Hematopoietic multipotent progenitor cell treated with erythropoietin and hydrocortisone succinate and interleukin-3 and kit ligand, for 17 days (in vitro differentiated cells): ENCODE results near the gene PHF24.

ENCODE experiments used
- DNase-seq: peaks from one replicate; pipeline ENCODE4 v3.0.0-alpha.2; 2015; ENCODE audit warnings: low spot score

Gene PHF24

DNA sequence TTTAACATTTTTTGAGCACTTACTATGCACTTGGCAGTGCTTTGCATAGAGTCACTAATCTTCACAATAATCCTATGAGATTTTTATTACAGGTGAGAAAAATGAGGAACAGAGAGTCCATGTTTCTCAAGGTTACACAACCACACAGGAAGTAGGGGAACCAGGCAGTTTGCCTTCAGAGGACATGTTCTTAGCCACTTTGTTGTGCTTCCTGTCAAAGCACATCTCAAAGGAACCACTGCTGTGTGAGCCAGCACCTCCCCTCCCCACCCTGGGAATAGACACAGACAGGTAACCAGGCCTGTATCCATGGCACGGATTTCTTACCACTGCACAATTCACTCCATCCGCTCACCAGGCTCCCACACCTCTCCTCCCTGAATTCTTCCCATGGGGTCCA, 25.1 kb downstream of the PHF24 start:
- no peak for DNase-seq

DNA sequence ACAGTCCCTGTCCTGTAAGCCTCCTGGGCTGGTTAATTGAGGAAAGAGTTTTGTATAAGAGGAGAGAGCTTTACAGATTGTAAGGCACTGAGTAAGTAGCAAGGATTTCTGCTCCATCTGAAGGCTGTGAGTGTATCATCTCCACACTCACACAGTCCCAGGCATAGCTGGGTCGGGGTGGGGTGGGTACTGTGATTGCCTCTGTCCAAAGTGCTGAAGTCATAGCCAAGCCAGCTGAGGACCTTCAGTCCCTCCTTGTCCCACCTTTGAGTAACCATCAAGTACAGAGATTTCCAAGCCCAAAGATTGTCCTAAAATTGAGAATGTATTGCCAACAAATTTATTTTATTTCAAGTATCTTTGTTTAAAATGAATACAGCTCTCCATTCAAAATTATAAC, 26.0 kb downstream of the PHF24 start:
- DNase-seq, result no peak

DNA sequence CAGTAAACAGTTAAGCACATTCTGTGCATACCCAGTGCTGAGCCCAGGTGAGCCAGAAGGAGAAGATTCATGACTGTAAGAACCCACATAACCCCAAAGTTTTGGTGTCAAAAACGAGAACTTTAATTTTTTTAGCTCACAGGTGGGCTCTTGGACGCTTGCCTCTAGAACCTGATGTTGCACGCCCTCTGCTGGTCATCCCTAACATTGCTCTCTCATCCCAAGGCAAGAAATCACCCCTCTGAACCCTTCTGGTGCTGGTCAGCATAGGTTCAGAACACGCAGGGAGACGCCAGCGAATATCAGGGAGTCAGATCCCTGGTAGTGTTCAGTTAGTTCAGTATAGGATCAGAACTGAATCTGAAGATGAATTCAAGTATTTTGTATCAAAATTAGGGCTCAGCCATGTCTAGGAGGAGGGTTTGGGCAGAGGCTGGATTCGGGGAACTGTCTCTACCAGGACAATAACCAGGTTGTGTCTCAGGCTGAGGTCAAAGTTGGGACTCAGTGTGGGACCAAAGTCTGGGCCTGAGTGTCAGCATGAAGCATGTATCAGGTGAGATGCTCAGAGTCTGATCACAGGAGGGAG, 27.3 kb downstream of the PHF24 start:
- DNase-seq, result peak; percentile 68

DNA sequence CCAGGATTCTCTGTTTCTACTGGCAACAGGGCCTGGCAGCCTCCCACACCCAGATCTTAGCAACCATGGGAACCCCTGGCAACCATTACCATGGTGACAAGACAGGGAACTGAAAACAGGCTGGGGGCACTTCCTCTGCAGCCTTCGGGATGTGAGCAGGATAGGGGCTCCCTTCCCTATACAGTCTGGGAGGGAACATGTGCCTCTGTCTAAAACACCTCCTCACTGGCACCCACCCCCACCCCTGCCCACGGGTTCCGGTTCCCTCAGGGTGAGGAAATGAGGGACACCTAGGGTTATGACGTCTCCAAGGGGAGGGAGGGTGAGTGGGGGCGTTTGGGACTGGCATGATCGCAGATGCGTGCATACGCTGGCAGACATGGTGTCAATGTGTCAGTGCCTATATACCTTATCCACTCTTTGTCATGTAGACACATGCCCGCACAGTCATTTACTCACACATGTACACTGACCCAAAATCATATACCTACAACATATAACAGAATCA, 28.5 kb downstream of the PHF24 start:
- DNase-seq, result no peak

DNA sequence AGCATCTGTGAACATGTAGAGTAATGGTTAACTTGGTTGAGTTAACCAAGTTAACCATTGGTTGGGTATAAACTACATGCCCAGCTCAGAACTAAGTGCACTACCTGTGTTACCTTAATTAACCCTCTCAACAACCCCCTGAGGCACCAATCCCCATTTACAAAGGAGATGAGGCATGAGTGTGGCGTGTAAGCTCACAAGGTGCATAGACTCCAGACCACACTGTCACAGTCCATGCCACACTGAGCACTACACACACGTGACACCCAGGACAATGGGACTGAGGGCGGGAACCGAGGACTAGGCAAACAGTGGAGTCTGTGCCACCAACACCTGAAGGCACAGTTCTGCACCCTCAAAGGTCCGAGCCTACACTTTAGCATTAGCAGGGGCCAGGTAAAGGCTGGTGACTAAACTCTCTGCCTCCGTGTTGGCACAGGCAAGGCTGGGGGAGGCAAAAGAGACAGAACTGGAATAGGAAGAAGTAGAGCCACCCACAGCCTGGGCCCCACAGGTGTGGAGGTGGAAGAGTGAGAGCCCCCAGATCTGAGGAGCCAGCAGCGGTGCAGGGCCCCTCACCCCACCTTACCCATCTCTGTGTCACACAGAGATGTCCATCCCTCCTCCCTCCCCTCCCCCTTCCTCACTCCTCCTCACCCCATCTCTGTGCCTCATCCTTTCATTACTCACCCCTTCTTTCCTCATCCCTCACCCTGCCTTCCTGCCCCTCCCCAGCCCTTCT, 29.2 kb downstream of the PHF24 start:
- no peak for DNase-seq

DNA sequence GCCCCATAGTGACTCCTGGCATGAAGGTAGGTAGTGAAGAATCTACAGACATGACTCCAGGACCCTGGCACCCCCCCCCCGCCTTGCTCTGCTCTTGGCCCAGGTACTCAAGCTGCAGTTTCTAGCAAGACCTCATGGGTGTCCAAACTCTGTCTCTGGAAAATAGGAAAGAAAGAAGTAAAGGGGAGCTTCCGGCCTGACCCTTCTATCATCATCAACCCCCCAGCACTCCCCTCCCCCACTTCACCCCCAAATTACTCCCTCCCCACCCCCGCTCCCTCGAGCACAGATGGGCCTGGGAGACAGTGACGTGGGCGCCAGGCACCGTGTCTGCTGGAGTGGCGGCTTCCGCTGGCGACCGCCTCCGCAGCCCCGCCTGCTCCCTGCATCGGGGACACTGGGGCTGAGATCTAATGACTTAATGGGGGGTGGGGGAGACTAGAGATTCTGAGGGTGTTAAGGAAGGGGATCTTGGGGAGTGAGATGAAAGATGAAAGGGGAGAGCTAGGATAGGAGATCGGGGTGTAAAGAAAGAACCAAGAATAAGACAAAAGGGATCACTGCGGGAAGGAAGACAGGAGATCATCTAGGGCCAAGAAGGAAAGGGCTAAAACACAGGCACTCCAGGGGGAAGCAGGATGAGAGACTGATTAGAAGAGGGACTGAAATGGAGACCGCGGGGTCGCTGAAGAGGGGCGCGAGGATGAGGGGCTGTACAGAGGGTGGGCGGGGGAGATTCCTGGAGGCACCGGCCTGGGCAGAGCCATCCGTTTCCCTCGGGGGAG, 30.3 kb downstream of the PHF24 start:
- DNase-seq, result no peak

DNA sequence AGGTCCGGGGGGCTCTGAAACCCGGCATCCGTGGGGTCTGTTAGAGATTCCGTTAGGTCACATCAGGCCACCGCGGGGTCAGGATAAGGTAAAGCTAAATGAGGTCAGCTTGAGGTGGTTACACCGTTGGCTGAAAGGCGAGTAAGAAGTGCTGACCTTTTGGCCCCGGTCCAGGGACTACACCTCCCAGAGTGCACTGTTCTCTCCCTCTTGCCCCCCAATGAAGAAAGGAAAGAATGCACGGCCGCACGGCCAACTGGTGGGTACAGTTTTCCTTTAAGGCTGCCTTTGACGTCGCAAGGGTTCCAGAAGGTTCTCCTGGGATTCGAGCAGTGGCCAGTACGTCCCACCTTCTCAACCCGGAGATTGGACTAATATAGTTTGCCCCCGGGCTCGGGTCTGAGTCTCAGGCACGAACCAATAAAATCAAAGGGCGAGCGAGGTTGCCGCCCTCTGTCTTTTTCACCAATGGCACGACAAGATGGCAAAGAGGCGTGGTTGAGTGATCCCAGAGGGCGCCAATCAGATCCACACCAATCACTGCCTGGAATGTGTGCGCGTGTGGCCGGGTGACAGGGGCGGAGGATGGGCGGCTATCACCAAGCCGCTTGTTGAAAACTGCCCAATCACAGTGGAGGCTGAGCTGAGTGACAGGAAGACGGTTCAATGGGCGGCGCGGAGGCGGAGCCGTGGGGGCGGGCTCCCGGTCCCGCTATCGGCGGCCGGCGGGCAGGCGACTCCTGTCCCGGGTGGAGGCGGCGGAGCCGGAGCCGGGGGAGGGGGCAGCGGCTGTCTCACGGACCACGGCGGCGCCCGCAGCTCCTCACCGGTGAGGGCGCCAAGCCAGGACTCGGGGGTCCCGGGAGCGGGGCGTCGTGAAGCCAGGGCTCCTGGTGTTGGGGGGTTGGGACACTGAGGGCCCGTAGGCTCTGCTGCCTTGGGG, 31.2 kb downstream of the PHF24 start, which contains the start of gene DNAJB5:
Gene DNAJB5, plus strand, starts transcription at position 743 of the 943 bp plus-strand sequence. CDS start 886 bp downstream, outside the sequence.
- peak; percentile 75 for DNase-seq

DNA sequence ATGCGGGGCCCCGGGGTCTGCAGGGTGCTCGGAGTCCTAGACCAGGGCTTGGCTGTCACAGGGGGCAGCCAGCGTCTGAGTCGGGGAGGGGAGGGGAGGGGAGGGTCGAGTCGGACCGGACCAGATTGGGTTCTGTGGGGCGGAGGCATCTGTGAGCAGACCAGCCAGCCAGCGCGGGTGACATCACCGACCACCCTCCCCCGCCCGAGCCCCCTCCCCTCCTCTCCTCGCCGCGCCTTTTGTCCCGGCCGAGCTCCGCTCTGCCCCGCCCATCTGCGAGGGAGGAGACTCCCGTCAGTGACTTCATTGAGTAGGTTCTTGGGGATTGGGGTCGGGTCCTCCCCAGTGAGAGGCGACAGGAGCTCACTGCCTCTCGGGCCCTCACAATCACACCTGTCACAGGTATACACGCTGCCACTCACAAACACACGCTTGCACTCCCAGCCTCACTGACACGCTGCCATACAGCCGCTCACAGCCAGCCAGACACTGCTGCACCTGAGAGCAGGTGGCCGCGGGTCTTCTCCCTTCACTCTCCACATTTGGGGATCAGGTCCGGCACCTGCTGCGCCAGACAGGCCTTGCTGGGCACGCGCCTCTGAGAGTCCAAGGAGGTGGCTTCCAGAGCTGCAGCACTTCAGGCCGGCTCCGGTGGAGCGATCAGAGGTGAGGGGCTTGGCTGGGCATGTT, 32.0 kb downstream of the PHF24 start:
- DNase-seq, result no peak

DNA sequence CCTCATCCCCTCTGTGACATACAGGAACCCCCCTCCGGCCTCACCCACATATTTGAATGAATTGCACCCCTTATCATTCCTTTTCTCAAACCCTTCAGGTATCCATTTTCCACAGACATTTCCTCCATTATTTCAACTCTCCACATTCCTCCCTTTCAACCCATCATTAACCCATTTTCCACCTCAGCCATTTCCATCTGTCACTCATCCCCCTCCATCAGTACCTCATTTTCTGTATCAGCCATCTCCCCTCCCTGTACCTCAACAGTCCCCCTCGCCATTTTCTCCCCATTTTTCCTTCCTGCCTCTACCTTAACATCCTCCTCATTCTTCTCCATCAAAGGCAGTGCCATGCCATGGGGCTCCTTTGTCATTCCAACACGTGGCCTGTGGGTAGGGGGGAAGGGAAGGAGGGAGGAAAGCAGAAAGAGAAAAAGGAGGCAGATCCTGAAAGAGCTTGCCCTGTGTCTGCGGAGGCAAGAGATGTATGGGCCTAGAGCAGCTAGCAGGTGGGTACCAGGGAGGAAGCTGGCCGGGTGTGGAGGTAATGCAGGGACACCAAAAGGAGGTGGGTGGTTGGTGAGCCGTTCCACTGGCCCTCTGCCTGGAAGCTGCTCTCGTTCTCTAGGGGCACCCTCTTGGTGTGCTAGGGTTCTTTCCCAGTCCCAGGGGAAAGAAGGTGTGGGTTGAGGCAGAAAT, 33.0 kb downstream of the PHF24 start:
- no peak for DNase-seq

DNA sequence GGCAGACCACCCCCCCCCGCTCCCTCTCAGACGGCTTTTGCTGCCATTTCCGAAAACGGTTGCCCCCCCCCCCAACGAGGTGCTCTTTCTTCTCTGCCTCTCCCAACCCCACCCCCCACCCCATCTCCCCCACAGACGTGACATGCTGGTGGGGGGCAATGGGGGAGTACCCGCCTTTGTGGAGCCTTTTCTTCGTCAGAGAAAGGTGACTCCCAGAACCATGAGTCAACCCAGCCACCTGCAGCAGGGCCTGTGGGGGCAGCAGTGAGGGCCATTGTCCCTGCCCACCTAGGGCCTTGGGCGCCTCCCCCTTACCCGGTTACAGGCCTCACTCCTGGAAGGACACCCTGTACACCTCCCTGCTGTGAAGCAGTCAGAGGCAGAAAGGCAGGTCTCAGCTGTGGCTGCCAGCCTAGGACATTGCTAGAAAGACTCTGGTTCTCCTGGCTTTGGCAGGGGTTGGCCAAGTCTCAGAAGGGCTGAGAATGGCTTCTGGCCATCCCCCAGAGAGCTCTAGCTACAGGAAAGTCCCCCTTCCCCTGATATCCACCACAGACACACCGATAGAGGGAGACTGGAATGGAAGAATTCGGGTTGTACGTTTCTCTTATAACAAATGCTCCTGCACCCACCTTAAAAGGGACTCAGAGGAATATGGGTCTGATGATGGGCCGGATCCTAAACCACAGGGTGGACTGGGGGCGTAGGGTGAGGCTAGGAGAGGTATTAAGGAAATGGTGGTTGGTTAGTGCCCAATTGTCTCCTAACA, 33.7 kb downstream of the PHF24 start:
- no peak for DNase-seq

DNA sequence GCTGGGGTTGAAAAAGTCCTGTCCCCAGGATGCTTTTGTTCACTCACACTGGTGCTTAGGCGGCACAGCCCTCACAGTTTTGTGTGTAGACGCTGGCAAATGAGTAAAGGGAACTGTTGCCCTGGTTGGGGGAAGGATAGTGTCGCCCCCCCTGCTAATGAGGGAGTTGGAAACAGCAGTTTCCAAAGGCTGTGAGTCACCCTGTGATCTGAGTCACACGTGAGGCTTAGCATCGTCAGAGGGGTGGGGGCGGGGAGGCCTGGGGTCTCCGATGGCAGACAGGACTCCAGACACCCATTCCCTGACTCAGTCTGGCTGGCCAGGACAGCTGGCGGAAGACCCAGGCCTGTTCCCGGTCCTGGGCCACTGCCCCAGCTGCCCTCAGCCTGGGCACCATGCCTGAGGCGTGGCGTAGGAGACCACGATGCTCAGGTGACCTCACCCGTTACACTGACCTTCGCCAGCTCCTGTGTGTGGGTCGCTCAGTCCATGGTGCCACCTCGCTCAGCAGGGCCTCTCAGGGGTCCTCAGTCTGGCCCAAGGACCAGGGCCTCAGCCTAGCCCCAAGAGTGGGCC, 34.4 kb downstream of the PHF24 start:
- no peak for DNase-seq

DNA sequence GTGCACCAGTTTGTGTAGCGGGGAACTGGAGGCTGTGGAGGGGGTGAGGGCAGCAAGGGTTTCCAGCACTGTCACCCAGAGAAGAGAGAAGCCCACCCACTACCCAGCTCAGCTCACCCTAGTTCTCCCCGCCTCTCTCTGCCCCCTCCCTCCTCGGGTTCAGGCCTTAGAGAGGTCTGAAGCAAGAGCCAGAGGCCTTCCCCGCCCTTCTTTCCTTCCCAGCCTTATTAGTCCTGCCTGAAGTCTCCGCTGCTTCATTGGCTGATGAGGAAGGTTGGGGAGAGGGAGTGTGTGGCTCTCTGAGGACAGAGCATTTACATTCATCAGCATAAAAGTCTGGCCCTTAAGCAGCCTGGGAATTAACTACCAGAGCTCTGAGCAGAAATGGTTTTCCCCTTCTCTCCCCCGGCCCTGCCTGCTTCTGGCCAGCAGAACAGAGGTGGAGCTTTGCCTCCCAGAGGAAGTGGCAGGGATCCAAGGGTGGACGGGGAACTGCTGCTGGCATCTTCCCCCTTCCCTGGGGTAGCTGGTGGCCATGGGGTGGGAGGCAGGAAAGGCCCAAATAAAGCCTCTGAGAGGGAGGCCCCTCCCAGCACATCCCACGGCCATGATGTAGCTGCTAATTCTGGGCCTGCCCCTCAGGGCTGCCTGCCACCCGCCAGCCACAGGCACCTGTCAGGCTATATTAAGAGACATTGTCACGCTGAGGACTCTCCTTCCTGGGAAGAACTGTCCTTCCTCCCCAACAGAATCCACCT, 35.6 kb downstream of the PHF24 start:
- DNase-seq, result no peak

DNA sequence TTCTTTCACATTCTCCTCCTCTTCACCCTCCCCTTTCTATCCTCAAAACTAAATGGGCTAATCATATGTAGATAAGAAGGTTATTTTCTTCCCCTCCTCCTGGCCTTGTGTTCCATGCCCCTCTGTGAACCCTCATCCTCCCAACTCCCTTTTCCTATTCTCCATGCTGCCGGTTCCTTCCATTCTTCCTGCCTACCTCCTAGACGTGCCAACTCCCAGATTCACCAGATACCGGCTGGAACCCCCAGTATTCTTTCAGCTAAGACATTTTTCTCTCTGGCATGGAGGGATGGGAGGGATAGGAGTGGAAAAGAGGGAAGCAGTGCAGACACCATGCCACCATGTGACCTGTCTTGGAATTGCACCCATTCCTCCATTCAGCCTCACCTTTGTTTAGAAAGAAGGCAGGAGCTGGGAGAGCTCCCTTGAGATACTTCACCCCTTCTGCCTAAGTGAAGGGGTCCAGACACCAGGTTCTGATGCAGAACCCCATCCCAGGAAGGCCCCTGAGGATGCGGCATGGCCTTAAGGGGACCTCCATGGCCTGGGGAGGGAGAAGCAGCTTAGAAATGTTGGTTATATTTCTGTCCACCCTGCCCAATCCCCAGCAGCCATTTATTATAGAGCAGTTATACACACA, 36.3 kb downstream of the PHF24 start:
- DNase-seq, result no peak

DNA sequence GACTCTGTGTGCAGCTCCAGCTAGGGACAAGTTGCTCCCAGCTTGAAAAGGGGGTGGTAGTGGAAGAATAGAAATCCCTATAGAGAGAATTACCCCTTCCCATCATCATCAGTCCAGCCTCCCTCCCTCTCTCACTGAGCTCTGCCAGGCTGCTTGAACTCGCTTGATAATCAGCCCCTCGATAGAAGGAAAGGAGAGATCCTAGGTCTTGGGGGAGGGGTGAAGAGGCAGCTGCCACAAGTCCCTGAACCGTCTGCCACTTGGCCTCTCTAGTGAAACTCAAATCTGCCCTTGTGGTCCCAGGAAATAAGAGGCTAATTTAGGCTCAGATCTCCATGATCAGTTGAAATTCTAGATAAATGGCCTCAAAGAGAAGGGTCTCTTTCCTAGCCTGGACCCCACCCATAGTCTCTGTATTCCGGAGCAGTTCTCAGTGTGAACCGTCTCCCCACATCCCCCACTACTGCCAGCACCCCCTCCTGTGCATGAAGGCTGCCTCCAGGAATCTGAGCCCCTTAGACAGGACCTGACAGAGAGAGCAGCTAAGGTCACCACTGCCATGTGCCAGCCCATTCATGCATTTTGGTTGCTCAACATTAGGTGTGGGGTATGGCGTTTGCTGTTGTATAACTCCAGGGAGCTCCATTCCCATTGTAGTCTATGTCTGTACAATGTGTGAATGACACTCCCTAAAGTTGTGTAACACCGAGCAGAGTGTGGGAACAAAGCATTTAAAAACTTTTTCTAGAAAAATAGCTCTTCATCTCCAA, 37.0 kb downstream of the PHF24 start:
- no peak for DNase-seq

DNA sequence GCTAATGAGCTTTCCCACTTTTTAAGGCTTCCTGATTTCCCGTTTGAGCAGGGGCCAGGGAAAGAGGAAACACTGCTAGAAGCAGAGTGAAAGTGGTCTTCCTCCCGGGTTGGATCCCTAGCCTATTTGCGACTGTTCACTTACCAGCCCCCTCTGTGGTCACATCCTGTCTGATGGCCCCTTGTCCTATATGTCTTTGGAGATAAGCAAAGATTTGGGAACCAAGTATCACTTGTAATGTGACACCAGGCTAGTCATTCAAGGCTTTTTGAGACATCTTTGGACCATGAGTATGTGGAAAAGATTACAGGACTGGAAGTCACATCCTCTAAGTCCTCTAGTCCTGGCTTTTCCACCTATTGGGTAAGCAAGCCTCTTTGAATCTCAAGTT, 37.6 kb downstream of the PHF24 start:
- no peak for DNase-seq

DNA sequence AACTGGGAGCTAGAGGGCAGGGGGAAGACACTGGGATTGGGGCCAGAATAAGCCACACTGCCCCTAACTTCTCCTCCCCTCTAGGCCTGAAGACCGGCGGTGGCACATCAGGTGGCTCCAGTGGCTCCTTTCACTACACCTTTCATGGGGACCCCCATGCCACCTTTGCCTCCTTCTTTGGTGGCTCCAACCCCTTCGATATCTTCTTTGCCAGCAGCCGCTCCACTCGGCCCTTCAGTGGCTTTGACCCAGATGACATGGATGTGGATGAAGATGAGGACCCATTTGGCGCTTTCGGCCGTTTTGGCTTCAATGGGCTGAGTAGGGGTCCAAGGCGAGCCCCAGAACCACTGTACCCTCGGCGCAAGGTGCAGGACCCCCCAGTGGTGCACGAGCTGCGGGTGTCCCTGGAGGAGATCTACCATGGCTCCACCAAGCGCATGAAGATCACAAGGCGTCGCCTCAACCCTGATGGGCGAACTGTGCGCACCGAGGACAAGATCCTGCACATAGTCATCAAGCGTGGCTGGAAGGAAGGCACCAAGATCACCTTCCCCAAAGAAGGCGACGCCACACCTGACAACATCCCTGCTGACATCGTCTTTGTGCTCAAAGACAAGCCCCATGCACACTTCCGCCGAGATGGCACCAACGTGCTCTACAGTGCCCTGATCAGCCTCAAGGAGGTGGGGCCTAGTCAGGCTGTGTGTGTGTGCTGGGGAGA, 38.3 kb downstream of the PHF24 start:
- DNase-seq, result no peak

DNA sequence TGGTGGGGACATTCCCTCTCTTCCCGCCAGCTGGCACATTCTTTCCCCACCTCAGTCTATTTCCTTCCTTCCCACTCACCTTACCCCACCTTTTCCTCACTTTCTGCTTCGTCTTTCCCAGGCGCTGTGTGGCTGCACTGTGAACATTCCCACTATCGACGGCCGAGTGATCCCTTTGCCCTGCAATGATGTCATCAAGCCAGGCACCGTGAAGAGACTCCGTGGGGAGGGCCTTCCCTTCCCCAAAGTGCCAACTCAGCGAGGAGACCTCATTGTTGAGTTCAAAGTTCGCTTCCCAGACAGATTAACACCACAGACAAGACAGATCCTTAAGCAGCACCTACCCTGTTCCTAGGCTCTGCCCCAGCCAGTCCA, 38.8 kb downstream of the PHF24 start:
- no peak for DNase-seq
